ENCODE results near the gene SVEP1.

DNA sequence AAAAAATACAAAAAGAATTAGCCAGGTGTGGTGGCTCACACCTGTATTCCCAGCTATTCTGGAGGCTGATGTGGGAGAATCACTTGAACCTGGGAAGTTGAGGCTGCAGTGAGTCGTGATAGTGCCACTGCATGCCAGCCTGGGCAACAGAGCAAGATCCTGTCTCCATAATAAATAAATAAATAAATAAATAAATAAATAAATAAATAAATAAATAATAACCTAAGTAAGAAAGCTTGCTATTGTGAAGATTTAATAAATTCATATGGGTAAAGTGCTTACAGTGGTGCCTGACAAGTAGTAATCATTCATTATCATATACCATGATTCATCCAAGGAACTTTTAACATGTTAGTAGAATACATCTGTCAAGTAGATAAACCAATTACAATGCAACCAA is 13.4 kb downstream of the SVEP1 start:
- TF ChIP-seq, protein P1, sequence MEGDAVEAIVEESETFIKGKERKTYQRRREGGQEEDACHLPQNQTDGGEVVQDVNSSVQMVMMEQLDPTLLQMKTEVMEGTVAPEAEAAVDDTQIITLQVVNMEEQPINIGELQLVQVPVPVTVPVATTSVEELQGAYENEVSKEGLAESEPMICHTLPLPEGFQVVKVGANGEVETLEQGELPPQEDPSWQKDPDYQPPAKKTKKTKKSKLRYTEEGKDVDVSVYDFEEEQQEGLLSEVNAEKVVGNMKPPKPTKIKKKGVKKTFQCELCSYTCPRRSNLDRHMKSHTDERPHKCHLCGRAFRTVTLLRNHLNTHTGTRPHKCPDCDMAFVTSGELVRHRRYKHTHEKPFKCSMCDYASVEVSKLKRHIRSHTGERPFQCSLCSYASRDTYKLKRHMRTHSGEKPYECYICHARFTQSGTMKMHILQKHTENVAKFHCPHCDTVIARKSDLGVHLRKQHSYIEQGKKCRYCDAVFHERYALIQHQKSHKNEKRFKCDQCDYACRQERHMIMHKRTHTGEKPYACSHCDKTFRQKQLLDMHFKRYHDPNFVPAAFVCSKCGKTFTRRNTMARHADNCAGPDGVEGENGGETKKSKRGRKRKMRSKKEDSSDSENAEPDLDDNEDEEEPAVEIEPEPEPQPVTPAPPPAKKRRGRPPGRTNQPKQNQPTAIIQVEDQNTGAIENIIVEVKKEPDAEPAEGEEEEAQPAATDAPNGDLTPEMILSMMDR (IDR thresholded peaks at IDR 0.05) = no peak
- TF ChIP-seq POLR2A (IDR thresholded peaks at IDR 0.05) = no peak
